GOT3 (cell line): ENCODE measurements around the gene NIPAL4.

ENCODE experiments used
- DNase-seq: peaks from one replicate; lab custom pipeline; 2025; ENCODE audit warnings: mixed read lengths; lab: John Stamatoyannopoulos, UW

The NIPAL4 gene

GRCh38 chr5:157516006-157516405 lies 56.0 kb downstream of the NIPAL4 start:
- no peak for DNase-seq

GRCh38 chr5:157516626-157517325 lies 56.8 kb downstream of the NIPAL4 start:
- peak; percentile 41 for DNase-seq

- DNase-seq, result no peak
These were observed 59.0 kb downstream of the NIPAL4 start for GRCh38 chr5:157518963-157519362.

GRCh38 chr5:157519579-157520253 lies 59.7 kb downstream of the NIPAL4 start:
- DNase-seq, result no peak

GRCh38 chr5:157520911-157521703 lies 61.1 kb downstream of the NIPAL4 start:
- no peak for DNase-seq

- no peak for DNase-seq
These were observed 61.7 kb downstream of the NIPAL4 start for GRCh38 chr5:157521704-157522029.

- DNase-seq, result no peak
These were observed 64.0 kb downstream of the NIPAL4 start for GRCh38 chr5:157523976-157524375.
